Superior temporal gyrus (tissue), 1 donor: ENCODE results near the gene FNDC3A.
"Not testable (repeated sequence)": the region's sequence is repeated elsewhere in the genome, so short reads cannot be mapped to it uniquely, and the experiment has no call there.

Experiments
- DNase-seq: peaks from one replicate; pipeline ENCODE4 v3.0.0-alpha.2; 2016; ENCODE audit errors: extremely low spot score

The FNDC3A gene

GRCh38 chr13:49146950-49147355, 171.2 kb downstream of the FNDC3A start:
- no peak for DNase-seq

GRCh38 chr13:49148405-49148804, 172.7 kb downstream of the FNDC3A start:
- no peak for DNase-seq

GRCh38 chr13:49157955-49158584, 182.4 kb downstream of the FNDC3A start:
- not testable (repeated sequence) for DNase-seq

DNA sequence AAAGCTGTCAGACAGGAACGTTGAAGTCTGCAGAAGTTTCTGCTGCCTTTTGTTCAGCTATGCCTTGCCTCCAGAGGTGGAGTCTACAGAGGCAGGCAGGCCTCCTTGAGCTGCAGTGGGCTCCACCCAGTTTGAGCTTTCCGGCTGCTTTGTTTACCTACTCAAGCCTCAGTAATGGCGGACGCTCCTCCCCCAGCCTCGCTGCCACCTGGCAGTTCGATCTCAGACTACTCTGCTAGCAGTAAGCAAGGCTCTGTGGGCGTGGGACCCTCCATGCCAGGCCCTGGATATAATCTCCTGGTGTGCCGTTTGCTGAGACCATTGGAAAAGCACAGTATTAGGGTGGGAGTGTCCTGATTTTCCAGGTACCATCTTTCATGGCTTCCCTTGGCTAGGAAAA, 187.4 kb downstream of the FNDC3A start:
- DNase-seq: not testable (repeated sequence)

- DNase-seq: no peak
These were observed 189.0 kb downstream of the FNDC3A start for GRCh38 chr13:49164712-49165111.

DNA sequence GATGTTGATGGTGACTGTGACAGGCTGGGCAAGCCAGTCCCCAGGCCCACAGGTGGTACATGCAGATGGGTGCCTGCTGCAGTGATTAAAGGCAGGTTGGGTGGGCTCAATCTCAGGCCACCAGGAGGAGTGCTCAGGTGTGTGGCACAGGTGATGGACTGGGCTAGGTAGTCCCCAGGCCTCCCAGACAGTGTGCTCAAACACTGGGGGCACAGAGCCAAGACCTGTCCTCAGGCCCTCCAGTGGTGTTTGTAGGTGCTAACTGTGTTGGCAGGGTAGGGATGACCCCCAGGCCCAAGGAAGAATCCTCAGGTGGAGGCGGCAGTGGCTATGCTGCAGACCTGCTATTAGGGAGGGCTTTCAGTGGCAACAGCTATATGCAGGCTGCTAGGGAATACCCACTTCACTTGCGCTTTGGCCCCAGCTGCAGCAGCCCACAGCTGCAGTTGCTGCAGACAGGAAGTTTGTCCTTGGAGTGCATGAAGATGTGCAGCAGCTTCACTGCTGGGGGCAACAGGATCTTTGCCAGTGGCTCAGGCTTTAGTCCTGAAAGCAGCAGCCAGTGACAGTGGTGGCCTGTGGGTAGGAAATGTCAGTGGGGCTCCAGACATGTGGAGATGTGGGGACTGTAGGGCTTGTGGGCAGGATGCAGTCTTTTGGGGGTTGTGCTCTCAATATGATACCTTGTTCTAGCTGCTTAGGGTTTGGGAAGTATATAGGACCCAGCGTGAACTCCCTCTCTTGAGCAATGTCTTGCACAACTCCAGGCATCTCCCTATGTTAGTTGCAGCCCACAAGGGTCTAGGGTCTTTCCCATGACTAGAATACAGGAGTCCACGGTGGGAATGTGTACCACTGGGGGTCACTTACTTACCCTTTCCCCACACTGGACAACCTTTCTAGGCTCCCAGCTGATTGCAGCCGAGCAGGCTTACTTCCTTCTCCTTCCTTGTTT, 190.4 kb downstream of the FNDC3A start:
- DNase-seq: no peak

- no peak for DNase-seq
These were observed 195.6 kb downstream of the FNDC3A start for GRCh38 chr13:49171359-49171758.

GRCh38 chr13:49183672-49184325, 208.1 kb downstream of the FNDC3A start:
- no peak for DNase-seq

DNA sequence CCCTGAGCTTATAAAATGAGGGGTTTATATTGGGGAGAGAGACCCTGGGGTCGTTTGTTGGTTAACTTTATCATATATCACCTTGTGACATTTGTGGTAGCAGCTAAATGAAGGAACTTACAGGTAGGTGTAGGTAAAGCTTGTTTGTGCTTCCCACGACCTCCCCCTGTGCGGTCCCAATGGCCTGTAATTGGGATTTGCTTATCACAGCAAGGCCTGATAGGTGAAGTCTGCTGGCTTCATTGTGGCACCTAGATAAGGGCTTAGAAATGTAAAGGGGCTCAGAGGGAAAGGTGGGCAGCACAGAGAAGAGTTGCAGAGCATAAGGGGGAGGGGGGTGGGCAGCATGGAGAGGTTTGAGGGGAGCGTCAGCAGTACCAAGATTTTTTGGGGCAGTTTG, 208.9 kb downstream of the FNDC3A start:
- no peak for DNase-seq

DNA sequence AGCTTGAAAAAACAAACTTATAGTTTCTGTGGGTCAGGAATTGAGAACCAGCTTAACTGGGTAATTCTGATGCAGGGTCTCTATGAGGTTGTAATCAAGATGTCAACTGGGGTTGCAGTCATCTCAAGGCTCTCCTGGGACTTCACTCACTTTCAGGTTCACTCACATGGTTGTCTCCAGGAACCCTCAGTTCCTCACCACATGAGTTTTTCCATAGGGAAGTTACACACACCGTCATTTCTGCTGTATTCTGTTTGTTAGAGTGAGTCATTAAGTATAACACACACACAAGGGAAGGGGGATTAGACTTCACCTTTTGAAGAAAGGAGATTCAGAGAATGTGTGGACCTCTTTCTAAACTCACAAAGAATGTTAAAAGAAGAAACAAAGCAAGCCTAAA, 209.6 kb downstream of the FNDC3A start:
- no peak for DNase-seq

DNA sequence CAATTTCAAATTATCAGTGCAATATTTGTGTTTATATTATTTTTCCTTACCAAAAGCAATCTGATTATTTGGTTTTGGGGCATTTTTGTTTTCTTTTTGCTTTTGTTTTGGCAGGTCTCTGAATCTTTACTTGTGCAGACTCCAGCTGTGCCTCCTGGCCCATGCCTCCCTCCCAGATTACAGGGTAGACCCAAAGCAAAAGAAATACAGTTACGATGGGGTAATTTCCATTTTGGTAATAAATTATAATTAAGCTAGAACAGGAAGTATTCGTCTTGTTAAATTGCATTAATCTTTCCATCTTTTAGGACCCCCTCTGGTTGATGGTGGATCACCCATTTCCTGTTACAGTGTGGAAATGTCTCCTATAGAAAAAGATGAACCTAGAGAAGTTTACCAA, 215.2 kb downstream of the FNDC3A start:
- DNase-seq: no peak

GRCh38 chr13:49206641-49207040, 230.9 kb downstream of the FNDC3A start:
- DNase-seq: no peak

GRCh38 chr13:49208619-49209018, 232.9 kb downstream of the FNDC3A start:
- DNase-seq: no peak

DNA sequence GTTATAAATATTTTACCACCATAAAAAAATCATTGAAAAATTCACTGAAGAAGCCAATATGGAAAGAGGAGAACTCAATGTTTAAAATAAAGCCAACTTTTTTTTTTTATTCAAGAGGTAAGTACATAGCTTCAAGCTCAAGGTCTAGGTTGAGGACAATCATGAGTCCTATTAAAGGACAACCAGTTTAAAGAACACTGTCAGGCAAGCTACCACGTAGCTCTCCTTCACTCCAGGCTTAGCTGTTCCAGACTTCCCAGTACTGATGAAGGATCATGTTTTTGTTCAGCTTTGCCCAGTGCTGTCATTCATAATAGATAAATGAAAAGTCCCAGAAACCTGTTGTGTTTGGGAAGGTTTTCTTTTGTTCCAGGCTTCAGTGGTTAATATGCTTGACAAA, 234.4 kb downstream of the FNDC3A start:
- no peak for DNase-seq

- DNase-seq: no peak
These were observed 235.0 kb downstream of the FNDC3A start for GRCh38 chr13:49210669-49211068.

DNA sequence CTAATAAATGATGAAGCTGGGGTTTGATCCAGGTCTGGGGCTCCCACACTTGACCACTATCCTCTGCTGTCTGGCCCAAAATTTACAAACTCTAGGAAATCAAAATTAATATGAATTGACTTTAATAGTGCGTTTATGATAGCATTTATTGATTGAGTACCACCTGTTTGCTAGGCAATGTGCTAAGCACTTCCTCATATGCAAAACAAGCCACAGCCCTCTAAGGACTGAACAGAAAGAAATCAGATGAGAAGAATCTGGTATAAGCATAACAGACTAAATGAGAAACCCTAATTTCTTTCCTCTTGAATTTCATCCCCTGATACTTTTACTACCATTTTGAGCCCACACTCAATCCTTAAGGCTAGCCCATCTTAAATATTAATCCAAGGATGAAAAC, 237.8 kb downstream of the FNDC3A start:
- no peak for DNase-seq

- no peak for DNase-seq
These were observed 238.5 kb downstream of the FNDC3A start for GRCh38 chr13:49213997-49214916.

DNA sequence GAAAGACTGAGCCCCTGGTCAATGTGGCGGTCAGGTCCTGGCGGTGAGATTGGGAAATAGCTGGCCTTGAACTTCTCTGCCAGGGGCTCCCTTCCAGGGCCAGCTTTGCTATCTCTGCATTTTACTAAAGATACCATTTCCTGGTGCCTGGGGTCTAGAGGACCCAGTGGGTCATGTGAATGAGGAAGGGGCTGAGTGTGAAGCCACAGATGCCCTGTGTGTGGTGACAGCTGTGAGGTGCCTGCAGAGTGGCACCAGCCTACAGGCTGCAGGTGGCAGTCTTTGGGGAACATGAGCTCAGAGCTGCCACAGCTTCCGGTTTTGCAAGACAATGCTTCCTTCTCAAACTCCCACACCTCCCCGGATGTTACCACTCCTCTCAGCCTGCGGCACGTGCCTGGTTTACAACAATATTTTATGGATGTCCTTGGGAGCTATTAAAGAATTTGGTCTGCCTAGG, 239.2 kb downstream of the FNDC3A start:
- no peak for DNase-seq

GRCh38 chr13:49216334-49216733, 240.6 kb downstream of the FNDC3A start:
- no peak for DNase-seq

DNA sequence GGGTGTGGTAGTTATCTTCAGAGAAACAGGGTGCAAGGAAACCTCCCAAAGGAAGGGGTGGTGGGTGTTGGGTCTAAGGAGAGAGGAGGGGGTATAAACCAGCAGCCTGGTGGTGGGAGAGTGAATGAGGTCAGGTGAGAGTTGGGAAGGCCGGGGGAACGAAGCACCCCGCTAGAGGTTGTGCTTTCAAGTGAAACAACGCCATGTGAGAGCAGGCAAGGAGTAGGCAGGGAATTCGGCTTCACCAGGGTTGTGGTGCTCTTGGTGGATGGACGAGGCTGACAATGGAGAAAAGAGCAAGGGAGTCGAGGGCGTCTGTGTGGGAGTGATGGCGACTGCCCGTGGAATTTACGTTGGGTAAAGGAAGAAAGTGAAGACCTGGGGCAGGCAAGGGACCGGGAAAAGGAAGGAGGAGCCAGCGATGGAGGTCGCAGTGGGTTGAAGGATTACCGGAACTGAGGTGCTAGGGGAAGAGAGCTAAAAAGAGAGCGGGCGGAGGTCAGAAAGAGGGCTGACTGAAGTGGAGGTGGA, 242.3 kb downstream of the FNDC3A start:
- no peak for DNase-seq

DNA sequence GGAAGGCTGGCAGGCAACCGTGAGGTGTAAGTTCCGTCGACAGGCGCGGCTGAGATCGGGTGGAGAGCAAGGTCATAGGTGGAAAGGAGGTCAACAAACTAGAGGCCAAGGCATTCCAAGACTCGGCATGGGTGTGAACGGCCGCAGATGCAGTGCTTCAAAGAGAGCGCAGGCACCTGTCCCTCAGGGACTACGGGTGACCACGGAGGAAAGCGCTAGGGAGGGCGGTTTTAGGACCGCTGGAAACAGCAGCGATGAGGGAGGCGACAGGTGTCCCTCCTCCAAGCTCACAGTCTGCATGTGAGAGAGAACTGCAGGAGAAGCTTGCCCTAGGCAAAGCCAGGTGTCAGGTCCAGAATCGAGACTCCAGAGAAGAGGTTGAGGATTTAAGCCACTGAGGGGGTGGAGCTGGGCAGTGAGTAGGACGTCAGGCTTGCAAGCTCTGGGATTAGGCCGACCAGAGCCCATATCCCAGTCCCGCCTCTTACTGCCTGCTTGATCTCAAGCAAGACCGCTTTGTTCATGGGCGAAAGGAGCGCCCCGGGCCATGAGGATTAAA, 242.9 kb downstream of the FNDC3A start:
- DNase-seq: no peak
